ENCODE data around the gene DMD.

The DMD gene

DNA sequence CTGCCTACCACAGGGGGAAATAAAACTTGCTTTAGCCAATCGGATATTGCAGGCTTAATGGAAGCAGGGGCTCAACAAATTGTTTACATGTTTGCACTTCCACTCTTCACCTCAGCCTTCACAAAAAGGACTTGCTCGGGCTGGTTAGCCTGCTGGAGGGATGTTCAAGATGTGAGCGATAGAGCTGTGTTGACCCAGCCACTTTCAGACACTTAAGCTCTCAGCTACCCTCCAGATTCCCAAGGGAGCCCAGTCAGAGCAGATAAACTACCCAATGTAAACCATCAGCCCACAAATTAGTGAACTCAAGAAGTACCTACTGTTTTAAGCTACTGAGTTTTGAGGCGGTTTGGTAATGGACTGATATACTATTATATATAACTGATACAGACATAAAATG is 1631.1 kb downstream of the DMD start:
- Histone ChIP-seq H3K27me3 (ENCODE audit: insufficient read depth, low read length) (no peaks in the 10 kb centered on the region), H3K36me3 (ENCODE audit: insufficient read depth, low read depth, low read length) (no peaks in the 10 kb centered on the region), H3K4me1 (ENCODE audit: insufficient read depth, low read length) (no peaks in the 10 kb centered on the region; the same call in 1 of the 2 replicates), H3K9me3 (ENCODE audit: insufficient read depth, low read depth, low read length) (no peaks in the 10 kb centered on the region), H3K27ac (ENCODE audit: low read length) (no peak overlapping the region), H3K9ac (ENCODE audit: low read depth, low read length) (no peak overlapping the region), H3K4me3 (ENCODE audit: low read length) (no peak overlapping the region)

DNA sequence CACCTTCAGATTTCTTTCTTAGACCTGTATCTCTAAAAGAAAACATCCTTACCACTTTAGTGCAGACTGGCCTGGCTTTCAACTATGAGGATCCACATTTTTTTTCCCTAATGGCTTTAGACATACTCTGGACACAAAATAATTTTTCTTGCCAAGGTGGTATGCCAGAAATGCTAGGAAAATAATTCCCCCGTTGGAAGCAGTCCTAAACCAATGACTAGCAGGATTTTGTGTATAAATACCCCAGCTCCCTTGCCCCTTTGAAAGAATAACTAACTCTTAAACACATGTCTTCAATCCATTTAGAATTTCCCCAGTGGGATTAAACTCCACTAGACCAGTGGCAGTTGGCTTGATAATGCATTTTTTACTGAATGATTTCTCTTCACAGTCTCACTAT is 1639.0 kb downstream of the DMD start:
- H3K27ac ChIP-seq (ENCODE audit: low read length), result no peak overlapping the region
- no peaks in the 10 kb centered on the region for H3K9me3 ChIP-seq (ENCODE audit: insufficient read depth, low read depth, low read length)
- H3K36me3 ChIP-seq (ENCODE audit: insufficient read depth, low read depth, low read length), result no peaks in the 10 kb centered on the region
- H3K9ac ChIP-seq (ENCODE audit: low read depth, low read length), result no peak overlapping the region
- H3K27me3 ChIP-seq (ENCODE audit: insufficient read depth, low read length), result no peaks in the 10 kb centered on the region
- H3K4me1 ChIP-seq (ENCODE audit: insufficient read depth, low read length), result no peaks in the 10 kb centered on the region
- H3K4me3 ChIP-seq (ENCODE audit: low read length), result no peak overlapping the region

DNA sequence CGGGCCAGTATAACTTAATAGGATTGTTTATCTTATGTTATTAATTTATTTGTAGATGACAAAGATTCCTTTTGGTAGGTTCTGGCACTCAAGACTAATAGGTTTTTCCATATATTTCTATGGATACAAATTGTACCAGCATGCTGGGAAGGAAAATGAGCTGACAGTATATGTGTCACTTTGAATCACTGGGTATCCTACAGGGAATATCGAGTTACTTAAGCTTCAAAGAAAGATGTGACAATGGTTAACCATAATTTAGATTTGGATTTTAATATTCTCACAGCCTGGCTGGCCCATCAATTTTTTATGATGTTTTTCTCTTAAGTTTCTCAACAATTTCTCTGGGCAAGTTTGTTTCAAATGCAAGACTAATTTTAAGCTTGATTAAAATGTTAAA is 1640.7 kb downstream of the DMD start:
- Histone ChIP-seq H3K4me3 (ENCODE audit: low read length) (no peak overlapping the region), H3K9me3 (ENCODE audit: insufficient read depth, low read depth, low read length) (no peaks in the 10 kb centered on the region), H3K4me1 (ENCODE audit: insufficient read depth, low read length) (no peaks in the 10 kb centered on the region), H3K36me3 (ENCODE audit: insufficient read depth, low read depth, low read length) (no peaks in the 10 kb centered on the region), H3K9ac (ENCODE audit: low read depth, low read length) (no peak overlapping the region), H3K27me3 (ENCODE audit: insufficient read depth, low read length) (no peaks in the 10 kb centered on the region), H3K27ac (ENCODE audit: low read length) (no peak overlapping the region)

DNA sequence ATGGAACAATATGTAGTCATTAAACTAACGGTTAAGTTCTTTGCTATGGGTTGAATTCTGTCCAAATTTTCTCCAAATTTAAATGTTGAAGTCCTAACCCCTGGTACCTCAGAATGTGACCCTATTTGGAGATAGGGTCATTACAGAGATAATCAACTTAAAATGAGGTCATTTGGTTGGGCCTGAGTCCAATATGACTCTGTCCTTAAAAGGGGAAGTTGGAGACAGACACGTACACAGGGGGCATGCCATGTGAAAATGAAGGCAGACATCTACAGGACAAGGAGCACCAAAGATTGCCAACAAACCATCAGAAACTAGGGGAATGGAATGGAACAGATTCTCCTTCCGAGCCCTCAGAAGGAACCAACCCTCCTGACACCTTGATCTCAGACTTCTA is 1647.6 kb downstream of the DMD start:
- no peak overlapping the region for H3K27ac ChIP-seq (ENCODE audit: low read length)
- no peaks in the 10 kb centered on the region for H3K4me1 ChIP-seq (ENCODE audit: insufficient read depth, low read length)
- H3K27me3 ChIP-seq (ENCODE audit: insufficient read depth, low read length), result no peaks in the 10 kb centered on the region

DNA sequence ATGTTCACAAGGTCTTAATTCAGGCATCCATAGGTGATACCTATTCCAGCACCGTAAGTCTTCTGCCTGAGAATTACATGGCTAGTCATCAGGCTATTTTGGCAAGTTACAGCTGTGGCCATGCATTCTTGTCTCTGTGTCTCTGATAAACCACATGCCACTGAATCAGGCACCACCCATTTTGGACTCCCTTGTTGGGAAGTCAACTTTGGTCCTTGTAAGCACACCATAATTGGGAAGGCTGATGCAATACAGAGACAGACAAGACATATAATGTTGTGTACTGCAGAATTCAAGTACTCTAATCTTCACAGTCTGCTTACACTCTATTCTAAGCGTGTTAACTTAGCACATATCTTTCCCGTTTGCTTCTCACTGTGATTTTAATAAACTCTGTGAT is 1655.8 kb downstream of the DMD start:
- Histone ChIP-seq H3K27me3 (ENCODE audit: insufficient read depth, low read length) (no peaks in the 10 kb centered on the region), H3K4me1 (ENCODE audit: insufficient read depth, low read length) (no peaks in the 10 kb centered on the region; the same call in 1 of the 2 replicates), H3K9ac (ENCODE audit: low read depth, low read length) (no peak overlapping the region), H3K9me3 (ENCODE audit: insufficient read depth, low read depth, low read length) (no peaks in the 10 kb centered on the region), H3K36me3 (ENCODE audit: insufficient read depth, low read depth, low read length) (no peaks in the 10 kb centered on the region), H3K4me3 (ENCODE audit: low read length) (no peak overlapping the region), H3K27ac (ENCODE audit: low read length) (no peak overlapping the region)

More for the DNA sequence above, 1647.6 kb downstream of the DMD start:
- H3K36me3 ChIP-seq (ENCODE audit: insufficient read depth, low read depth, low read length), result no peaks in the 10 kb centered on the region
- H3K4me3 ChIP-seq (ENCODE audit: low read length), result no peak overlapping the region
- no peaks in the 10 kb centered on the region for H3K9me3 ChIP-seq (ENCODE audit: insufficient read depth, low read depth, low read length)
- H3K9ac ChIP-seq (ENCODE audit: low read depth, low read length), result no peak overlapping the region

DNA sequence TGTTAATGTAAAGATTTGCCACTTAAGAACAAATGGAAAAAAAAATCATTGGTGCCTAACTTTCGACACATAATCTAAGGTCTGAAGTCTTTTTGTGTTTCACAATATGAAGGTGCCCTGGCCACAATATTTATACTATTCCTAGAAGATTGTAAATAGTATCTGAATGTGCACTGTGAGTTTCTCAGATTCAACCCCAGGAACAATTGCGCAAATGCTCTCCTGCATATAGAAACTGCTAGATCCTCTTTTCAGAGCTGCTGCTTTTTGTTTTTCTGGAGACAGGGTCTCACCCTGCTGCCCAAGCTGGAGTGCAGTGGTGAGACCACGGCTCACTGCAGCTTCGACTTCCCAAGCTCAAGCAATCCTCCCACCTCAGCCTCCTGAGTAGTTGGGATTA is 1659.4 kb downstream of the DMD start:
- no peaks in the 10 kb centered on the region for H3K9me3 ChIP-seq (ENCODE audit: insufficient read depth, low read depth, low read length)
- H3K9ac ChIP-seq (ENCODE audit: low read depth, low read length), result no peak overlapping the region
- no peaks in the 10 kb centered on the region for H3K27me3 ChIP-seq (ENCODE audit: insufficient read depth, low read length)
- no peaks in the 10 kb centered on the region; the same call in 1 of the 2 replicates for H3K4me1 ChIP-seq (ENCODE audit: insufficient read depth, low read length)
- H3K27ac ChIP-seq (ENCODE audit: low read length), result no peak overlapping the region
- no peaks in the 10 kb centered on the region for H3K36me3 ChIP-seq (ENCODE audit: insufficient read depth, low read depth, low read length)
- H3K4me3 ChIP-seq (ENCODE audit: low read length), result no peak overlapping the region

DNA sequence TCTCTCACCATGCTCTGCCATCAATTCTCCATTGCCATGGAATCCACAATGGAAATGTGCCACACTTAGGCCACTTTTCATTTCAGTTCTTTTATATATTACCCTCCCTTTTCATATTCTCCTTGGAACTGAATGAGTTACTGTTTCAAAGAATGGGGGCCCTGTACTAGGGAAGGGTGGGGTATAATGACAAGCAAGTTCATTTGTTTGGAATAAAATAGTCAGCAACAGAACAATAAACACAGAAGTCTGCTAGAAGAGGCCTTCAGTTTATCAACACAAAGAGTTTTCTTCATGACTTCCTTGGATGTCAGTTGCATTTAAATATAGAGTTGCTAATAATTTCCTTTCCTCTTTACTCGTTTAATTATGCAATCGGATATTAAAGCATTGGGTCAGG is 1661.2 kb downstream of the DMD start:
- Histone ChIP-seq H3K27me3 (ENCODE audit: insufficient read depth, low read length) (no peaks in the 10 kb centered on the region), H3K27ac (ENCODE audit: low read length) (no peak overlapping the region), H3K9ac (ENCODE audit: low read depth, low read length) (no peak overlapping the region), H3K4me1 (ENCODE audit: insufficient read depth, low read length) (no peaks in the 10 kb centered on the region; the same call in 1 of the 2 replicates), H3K9me3 (ENCODE audit: insufficient read depth, low read depth, low read length) (no peaks in the 10 kb centered on the region), H3K36me3 (ENCODE audit: insufficient read depth, low read depth, low read length) (no peaks in the 10 kb centered on the region), H3K4me3 (ENCODE audit: low read length) (no peak overlapping the region)

DNA sequence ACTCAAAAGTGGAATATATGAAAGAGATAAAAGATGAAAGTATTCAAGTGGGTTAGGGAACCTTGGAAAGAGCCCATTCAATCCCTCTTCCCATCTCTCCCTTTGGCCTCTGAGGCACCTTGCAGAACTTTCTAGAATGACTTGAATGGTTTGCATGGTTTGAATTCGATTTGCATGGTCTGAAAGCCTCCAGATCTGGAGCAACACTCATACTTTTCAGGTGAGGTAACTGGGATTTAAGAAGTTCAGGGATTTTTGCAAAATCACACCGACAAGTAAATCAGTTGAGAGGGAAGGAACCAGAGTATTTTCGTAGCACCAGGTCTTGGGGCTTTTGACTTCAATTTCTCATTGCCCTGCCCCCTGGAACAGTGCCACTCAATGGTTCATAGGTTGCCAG is 1663.5 kb downstream of the DMD start:
- H3K4me3 ChIP-seq (ENCODE audit: low read length), result no peak overlapping the region
- H3K36me3 ChIP-seq (ENCODE audit: insufficient read depth, low read depth, low read length), result no peaks in the 10 kb centered on the region
- no peaks in the 10 kb centered on the region for H3K27me3 ChIP-seq (ENCODE audit: insufficient read depth, low read length)
- no peaks in the 10 kb centered on the region; the same call in 1 of the 2 replicates for H3K4me1 ChIP-seq (ENCODE audit: insufficient read depth, low read length)
- no peaks in the 10 kb centered on the region for H3K9me3 ChIP-seq (ENCODE audit: insufficient read depth, low read depth, low read length)
- H3K9ac ChIP-seq (ENCODE audit: low read depth, low read length), result no peak overlapping the region
- H3K27ac ChIP-seq (ENCODE audit: low read length), result no peak overlapping the region

DNA sequence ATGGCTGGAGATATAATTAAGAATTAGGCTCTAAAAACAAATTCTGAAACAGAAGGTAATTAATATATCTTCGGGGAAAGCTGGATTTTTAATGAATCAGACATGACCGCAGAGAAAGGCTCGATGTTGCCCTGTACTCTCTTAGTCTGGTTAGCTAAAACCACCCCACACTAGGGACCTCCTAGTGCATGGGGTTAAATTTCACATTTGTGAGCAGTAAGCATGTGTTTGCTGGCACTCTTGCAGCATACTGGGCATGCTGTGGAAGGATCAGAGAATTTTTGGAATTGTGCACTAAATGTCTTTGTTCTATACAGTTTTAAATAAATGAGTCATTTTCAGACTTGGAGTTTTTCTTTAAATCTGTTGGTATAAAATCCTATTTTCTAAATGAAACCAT is 1663.9 kb downstream of the DMD start:
- Histone ChIP-seq H3K9me3 (ENCODE audit: insufficient read depth, low read depth, low read length) (no peaks in the 10 kb centered on the region), H3K4me3 (ENCODE audit: low read length) (no peak overlapping the region), H3K27me3 (ENCODE audit: insufficient read depth, low read length) (no peaks in the 10 kb centered on the region), H3K36me3 (ENCODE audit: insufficient read depth, low read depth, low read length) (no peaks in the 10 kb centered on the region), H3K9ac (ENCODE audit: low read depth, low read length) (no peak overlapping the region), H3K27ac (ENCODE audit: low read length) (no peak overlapping the region), H3K4me1 (ENCODE audit: insufficient read depth, low read length) (no peaks in the 10 kb centered on the region; the same call in 1 of the 2 replicates)

DNA sequence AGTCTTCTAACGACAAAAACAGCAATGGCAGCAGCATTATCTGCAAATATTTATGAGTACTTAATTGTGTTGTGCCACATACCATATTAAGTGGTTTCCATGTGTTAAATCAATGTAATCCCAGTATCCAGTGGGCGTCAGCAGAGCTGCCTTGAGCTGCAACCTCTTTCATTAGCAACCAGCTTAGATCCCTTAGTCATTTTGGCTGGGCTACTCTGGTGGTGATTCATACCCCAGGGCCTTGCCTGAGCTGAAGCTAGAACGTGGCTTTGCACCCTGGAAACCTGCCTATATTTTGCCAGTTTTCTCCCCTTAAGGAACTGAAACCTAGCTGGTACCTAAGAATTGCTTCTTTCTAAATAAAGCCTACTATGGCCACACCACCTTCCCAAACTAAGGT is 1665.2 kb downstream of the DMD start:
- H3K36me3 ChIP-seq (ENCODE audit: insufficient read depth, low read depth, low read length), result no peaks in the 10 kb centered on the region
- H3K27ac ChIP-seq (ENCODE audit: low read length), result no peak overlapping the region
- no peak overlapping the region for H3K9ac ChIP-seq (ENCODE audit: low read depth, low read length)
- H3K27me3 ChIP-seq (ENCODE audit: insufficient read depth, low read length), result no peaks in the 10 kb centered on the region
- H3K4me3 ChIP-seq (ENCODE audit: low read length), result no peak overlapping the region
- no peaks in the 10 kb centered on the region for H3K4me1 ChIP-seq (ENCODE audit: insufficient read depth, low read length)
- H3K9me3 ChIP-seq (ENCODE audit: insufficient read depth, low read depth, low read length), result no peaks in the 10 kb centered on the region

DNA sequence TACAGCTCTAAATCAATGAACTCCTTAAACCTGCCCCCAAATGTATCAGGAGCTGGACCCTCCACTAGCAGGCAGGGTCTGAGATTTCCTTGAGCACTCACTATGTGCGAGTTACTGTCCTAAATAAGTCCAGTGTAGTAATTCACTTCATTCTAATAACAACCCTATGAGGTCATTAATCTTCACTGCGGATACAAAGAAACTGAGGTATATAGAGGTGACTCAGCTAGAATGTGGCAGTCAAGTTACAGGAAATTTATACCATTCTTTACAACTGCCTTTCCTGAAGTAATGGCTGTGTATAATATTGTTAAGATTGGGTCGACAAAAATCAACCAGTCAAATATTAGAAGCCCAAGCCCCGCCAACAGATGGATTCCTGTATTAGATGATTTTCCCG is 1665.6 kb downstream of the DMD start:
- H3K27ac ChIP-seq (ENCODE audit: low read length), result no peak overlapping the region
- H3K4me3 ChIP-seq (ENCODE audit: low read length), result no peak overlapping the region

DNA sequence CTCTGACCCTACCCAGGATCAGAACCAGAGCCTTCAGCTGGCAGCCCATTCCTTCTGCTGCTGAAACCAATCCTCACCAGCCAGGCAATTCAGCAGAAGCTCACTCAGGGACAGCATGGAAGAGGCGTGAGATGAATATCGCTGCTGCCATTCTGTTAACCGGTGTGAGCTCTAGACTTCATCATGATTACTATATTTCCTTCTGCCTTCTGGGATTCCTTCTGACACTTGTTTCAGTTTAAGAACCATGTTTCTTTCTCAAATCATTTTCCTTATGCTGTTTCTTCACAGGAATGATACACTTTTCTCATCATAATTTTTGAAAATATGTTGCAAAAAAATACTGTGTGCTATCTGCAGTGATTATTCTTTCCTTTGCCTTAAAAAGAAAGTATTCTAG is 1666.2 kb downstream of the DMD start:
- Histone ChIP-seq H3K4me1 (ENCODE audit: insufficient read depth, low read length) (no peaks in the 10 kb centered on the region), H3K9me3 (ENCODE audit: insufficient read depth, low read depth, low read length) (no peaks in the 10 kb centered on the region), H3K27ac (ENCODE audit: low read length) (no peak overlapping the region), H3K4me3 (ENCODE audit: low read length) (no peak overlapping the region), H3K9ac (ENCODE audit: low read depth, low read length) (no peak overlapping the region), H3K27me3 (ENCODE audit: insufficient read depth, low read length) (no peaks in the 10 kb centered on the region), H3K36me3 (ENCODE audit: insufficient read depth, low read depth, low read length) (no peaks in the 10 kb centered on the region)

More for the DNA sequence above, 1665.6 kb downstream of the DMD start:
- no peaks in the 10 kb centered on the region for H3K4me1 ChIP-seq (ENCODE audit: insufficient read depth, low read length)
- no peak overlapping the region for H3K9ac ChIP-seq (ENCODE audit: low read depth, low read length)
- H3K9me3 ChIP-seq (ENCODE audit: insufficient read depth, low read depth, low read length), result no peaks in the 10 kb centered on the region
- no peaks in the 10 kb centered on the region for H3K36me3 ChIP-seq (ENCODE audit: insufficient read depth, low read depth, low read length)
- H3K27me3 ChIP-seq (ENCODE audit: insufficient read depth, low read length), result no peaks in the 10 kb centered on the region

DNA sequence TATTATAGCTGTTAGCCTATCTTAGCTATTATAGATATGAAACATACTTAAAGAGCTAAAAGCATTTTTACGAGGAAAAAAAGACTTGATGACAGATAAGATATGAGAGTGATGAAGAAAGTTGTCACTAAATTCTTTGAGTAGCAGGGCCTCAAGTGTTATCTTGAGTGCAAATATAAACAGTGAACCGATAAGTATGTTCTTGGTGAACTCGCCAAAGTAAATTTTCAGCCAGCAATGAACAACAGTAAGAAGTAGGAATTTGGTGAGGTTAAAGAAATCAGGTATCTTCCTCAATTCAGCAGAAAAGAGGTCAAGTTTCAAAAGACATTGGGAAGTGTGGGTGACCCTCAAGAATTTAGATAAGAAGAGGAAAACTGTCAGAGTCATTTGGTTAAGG is 1667.7 kb downstream of the DMD start:
- H3K9me3 ChIP-seq (ENCODE audit: insufficient read depth, low read depth, low read length), result no peaks in the 10 kb centered on the region
- no peaks in the 10 kb centered on the region for H3K27me3 ChIP-seq (ENCODE audit: insufficient read depth, low read length)
- H3K4me3 ChIP-seq (ENCODE audit: low read length), result no peak overlapping the region
- H3K27ac ChIP-seq (ENCODE audit: low read length), result no peak overlapping the region
- H3K4me1 ChIP-seq (ENCODE audit: insufficient read depth, low read length), result no peaks in the 10 kb centered on the region
- H3K9ac ChIP-seq (ENCODE audit: low read depth, low read length), result no peak overlapping the region
- no peaks in the 10 kb centered on the region for H3K36me3 ChIP-seq (ENCODE audit: insufficient read depth, low read depth, low read length)

Data from iPS-20b (cell line).